Muscle layer of colon (tissue), 2 donors: ENCODE measurements around the gene SNAP47.

Experiments
- H3K27ac ChIP-seq: one replicate; pipeline ENCODE4 v1.7.0; 2013; ENCODE audit warnings: low read depth, mild to moderate bottlenecking, low read length, moderate library complexity
- H3K27me3 ChIP-seq, 2 donors: one replicate each; pipeline ENCODE4 v1.7.0; 2013; ENCODE audit warnings: low read length in 2 of 2, mild to moderate bottlenecking in 2 of 2; ENCODE audit not compliant: insufficient read depth in 2 of 2, control insufficient read depth in 1 of 2
- H3K36me3 ChIP-seq: one replicate; pipeline ENCODE4 v1.7.0; 2013; ENCODE audit warnings: mild to moderate bottlenecking, low read length; ENCODE audit not compliant: insufficient read depth
- H3K4me1 ChIP-seq: one replicate; pipeline ENCODE4 v1.7.0; 2013; ENCODE audit warnings: mild to moderate bottlenecking, low read length; ENCODE audit not compliant: insufficient read depth
- H3K4me3 ChIP-seq, 2 donors: one replicate each; pipeline ENCODE4 v1.7.0; 2013; ENCODE audit warnings: low read length in 2 of 2, low read depth in 1 of 2, mild to moderate bottlenecking in 1 of 2, moderate library complexity in 1 of 2
- H3K9ac ChIP-seq: one replicate; pipeline ENCODE4 v1.7.0; 2013; ENCODE audit warnings: low read length
- H3K9me3 ChIP-seq: one replicate; pipeline ENCODE4 v1.7.0; 2013; ENCODE audit warnings: mild to moderate bottlenecking, low read length
- donor health status: abdominal sarcoma.
- donor health status: Adenocarcinoma of cecum.

The SNAP47 gene

DNA sequence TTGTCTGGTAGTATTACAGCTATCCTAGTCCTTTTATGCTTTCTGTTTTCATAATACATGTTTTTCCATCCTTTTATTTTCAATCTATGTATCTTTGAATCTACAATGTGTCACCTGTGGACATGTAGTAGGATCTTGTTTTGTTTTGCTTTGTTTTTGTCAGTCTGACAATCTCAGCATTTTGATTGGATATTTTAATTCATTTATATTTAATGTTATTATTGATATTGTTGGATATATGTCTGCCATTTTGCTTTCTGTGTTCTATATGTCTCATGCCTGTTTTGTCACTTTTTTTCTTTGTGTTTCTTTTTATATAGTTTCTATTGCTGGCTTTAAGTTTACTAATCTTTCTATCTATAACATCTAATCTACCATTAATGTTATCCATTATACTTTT, 68.7 kb downstream of the SNAP47 start:
- no peak overlapping the region for H3K4me3 ChIP-seq
- H3K9ac ChIP-seq, result no peak overlapping the region
- no peaks in the 10 kb centered on the region for H3K27me3 ChIP-seq
- no peak overlapping the region for H3K27ac ChIP-seq
- H3K36me3 ChIP-seq, result no peaks in the 10 kb centered on the region
- H3K9me3 ChIP-seq, result no peaks in the 10 kb centered on the region
- no peaks in the 10 kb centered on the region for H3K4me1 ChIP-seq

DNA sequence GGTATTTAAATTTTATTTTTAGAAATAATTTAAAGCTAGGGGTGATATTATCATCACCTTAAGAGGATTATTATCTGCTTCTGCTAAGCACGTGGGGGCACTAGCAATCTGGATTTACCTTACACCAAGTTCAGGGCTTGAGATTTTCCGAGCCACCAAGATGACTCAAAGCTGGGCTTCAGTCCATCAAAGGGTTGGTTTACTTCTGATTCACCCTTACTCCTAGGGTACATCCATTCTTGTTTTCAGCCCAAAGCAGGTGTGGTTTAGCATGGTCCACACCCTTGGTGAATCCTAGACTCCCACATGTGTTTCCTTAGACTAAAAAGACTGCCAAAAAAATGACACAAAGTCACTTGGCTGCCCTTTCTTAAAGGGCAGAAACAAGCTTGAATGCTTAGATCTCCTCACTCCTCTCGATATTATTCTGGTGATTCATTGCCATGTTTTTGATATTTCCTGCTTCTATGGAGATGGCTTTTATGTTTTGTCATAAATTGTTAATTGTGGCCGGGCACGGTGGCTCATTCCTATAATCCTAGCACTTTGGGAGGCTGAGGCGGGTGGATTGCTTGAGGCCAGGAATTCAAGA, 70.5 kb downstream of the SNAP47 start:
- Histone ChIP-seq H3K27ac (no peak overlapping the region), H3K4me3 (no peak overlapping the region), H3K4me1 (no peaks in the 10 kb centered on the region), H3K27me3 (no peaks in the 10 kb centered on the region), H3K9me3 (no peaks in the 10 kb centered on the region), H3K9ac (no peak overlapping the region), H3K36me3 (no peaks in the 10 kb centered on the region)

GRCh38 chr1:227808566-227808965, 73.3 kb downstream of the SNAP47 start:
- no peaks in the 10 kb centered on the region for H3K4me1 ChIP-seq
- H3K9ac ChIP-seq, result no peak overlapping the region
- no peaks in the 10 kb centered on the region for H3K36me3 ChIP-seq
- no peak overlapping the region for H3K4me3 ChIP-seq
- H3K9me3 ChIP-seq, result no peaks in the 10 kb centered on the region
- no peaks in the 10 kb centered on the region for H3K27me3 ChIP-seq
- H3K27ac ChIP-seq, result no peak overlapping the region

GRCh38 chr1:227809026-227809425, 73.8 kb downstream of the SNAP47 start:
- Histone ChIP-seq H3K9me3 (no peaks in the 10 kb centered on the region), H3K36me3 (no peaks in the 10 kb centered on the region), H3K4me1 (no peaks in the 10 kb centered on the region), H3K27me3 (no peaks in the 10 kb centered on the region), H3K27ac (no peak overlapping the region), H3K9ac (no peak overlapping the region), H3K4me3 (no peak overlapping the region)

- H3K9me3 ChIP-seq, result no peaks in the 10 kb centered on the region
- no peaks in the 10 kb centered on the region for H3K36me3 ChIP-seq
- no peak overlapping the region for H3K9ac ChIP-seq
- no peaks in the 10 kb centered on the region for H3K4me1 ChIP-seq
- no peak overlapping the region for H3K4me3 ChIP-seq
- no peaks in the 10 kb centered on the region for H3K27me3 ChIP-seq
- no peak overlapping the region for H3K27ac ChIP-seq
Observed at GRCh38 chr1:227813962-227814361, 78.7 kb downstream of the SNAP47 start.

DNA sequence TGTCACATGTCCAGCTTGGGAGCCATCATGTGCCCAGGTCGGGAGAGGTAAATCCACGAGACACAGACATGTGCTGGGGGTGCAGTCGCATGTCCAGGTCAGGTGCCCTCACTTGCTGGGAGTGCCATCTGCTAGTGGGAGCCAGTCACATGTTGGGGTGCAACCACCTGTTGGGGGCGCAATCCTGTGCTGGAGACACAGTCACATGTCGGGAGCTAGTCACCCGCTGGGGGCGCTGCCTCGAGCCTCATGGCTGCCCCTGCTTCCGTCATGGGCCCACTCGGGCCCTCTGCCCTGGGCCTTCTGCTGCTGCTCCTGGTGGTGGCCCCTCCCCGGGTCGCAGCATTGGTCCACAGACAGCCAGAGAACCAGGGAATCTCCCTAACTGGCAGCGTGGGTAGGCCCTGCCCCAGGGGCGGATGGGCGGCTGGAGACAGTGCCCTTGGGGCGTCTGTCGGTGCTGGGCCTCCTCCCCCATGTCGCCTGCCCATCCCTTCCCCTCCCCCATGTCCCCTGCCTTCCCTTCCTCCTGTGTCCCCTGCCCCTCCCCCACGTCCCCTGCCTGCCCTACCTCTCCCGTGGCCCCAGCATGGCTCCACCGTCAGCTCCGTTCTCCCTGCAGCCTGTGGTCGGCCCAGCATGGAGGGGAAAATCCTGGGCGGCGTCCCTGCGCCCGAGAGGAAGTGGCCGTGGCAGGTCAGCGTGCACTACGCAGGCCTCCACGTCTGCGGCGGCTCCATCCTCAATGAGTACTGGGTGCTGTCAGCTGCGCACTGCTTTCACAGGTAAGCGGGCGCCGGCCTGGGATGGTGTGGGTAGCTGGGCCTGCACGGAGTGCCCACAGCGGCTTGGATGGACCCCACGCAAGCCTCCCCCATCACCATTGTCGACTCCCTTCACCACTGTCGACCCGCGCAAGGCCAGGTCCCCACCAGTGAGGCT, 80.5 kb downstream of the SNAP47 start, which contains the start of gene PRSS38:
PRSS38 (plus strand) TSS at position 208 of the 942 bp plus-strand sequence; CDS start at position 250, 42 bp downstream.
- Histone ChIP-seq H3K27me3 (no peaks in the 10 kb centered on the region), H3K9ac (no peak within 1 kb of the TSS), H3K9me3 (no peaks in the 10 kb centered on the region), H3K4me1 (no peaks in the 10 kb centered on the region), H3K27ac (no peak within 1 kb of the TSS), H3K4me3 (no peak within 1 kb of the TSS), H3K36me3 (no peaks in the 10 kb centered on the region)

GRCh38 chr1:227816750-227817446, 81.7 kb downstream of the SNAP47 start:
- Histone ChIP-seq H3K27ac (no peak overlapping the region), H3K9ac (no peak overlapping the region), H3K4me1 (no peaks in the 10 kb centered on the region), H3K9me3 (no peaks in the 10 kb centered on the region), H3K27me3 (no peaks in the 10 kb centered on the region), H3K4me3 (no peak overlapping the region), H3K36me3 (no peaks in the 10 kb centered on the region)

GRCh38 chr1:227823537-227823936, 88.3 kb downstream of the SNAP47 start:
- H3K4me1 ChIP-seq, result no peaks in the 10 kb centered on the region
- H3K27ac ChIP-seq, result no peak overlapping the region
- no peak overlapping the region for H3K4me3 ChIP-seq
- no peaks in the 10 kb centered on the region for H3K36me3 ChIP-seq
- H3K9me3 ChIP-seq, result no peaks in the 10 kb centered on the region
- H3K9ac ChIP-seq, result no peak overlapping the region
- H3K27me3 ChIP-seq, result no peaks in the 10 kb centered on the region

- Histone ChIP-seq H3K4me3 (no peak overlapping the region), H3K27me3 (no peaks in the 10 kb centered on the region), H3K27ac (no peak overlapping the region), H3K9me3 (no peaks in the 10 kb centered on the region), H3K4me1 (no peaks in the 10 kb centered on the region), H3K9ac (no peak overlapping the region), H3K36me3 (no peaks in the 10 kb centered on the region)
Observed at GRCh38 chr1:227824204-227824603, 89.0 kb downstream of the SNAP47 start.

DNA sequence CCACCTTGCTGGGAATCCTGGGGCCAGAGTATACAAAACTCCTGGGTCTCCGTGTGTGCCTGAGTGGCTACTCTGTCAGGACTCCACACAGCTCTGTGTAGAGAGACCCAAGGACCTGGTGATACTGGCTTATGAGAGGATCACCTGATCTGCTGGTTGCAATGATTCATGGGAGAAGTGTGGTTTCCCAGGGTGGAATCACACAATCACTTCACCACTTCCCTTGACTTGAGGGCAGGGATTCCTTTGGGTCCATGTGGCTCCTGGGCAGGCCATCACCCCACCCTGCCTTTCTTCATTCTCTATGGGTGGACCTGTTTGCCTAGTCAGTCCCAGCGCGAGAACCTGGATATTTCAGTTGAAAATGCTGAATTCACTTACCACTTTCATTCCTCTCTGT, 93.6 kb downstream of the SNAP47 start:
- H3K4me1 ChIP-seq, result no peaks in the 10 kb centered on the region
- H3K9me3 ChIP-seq, result no peaks in the 10 kb centered on the region
- H3K27me3 ChIP-seq, result no peaks in the 10 kb centered on the region
- no peaks in the 10 kb centered on the region for H3K36me3 ChIP-seq
- H3K9ac ChIP-seq, result no peak overlapping the region
- H3K27ac ChIP-seq, result no peak overlapping the region
- H3K4me3 ChIP-seq, result no peak overlapping the region
